Thyroid gland (tissue), 4 donors: ENCODE data around the gene TET3.

Experiments used
- POLR2A ChIP-seq, 2 donors: fragments of 450-650 bp; IDR thresholded peaks; one replicate each; pipeline ENCODE4 v1.6.1; 2017; ENCODE audit warnings: antibody characterized with exemption in 2 of 2, mild to moderate bottlenecking in 2 of 2, moderate library complexity in 1 of 2
- TF ChIP-seq, protein P1 (sequence below), 6 experiments: fragments of 200-600 bp in 3 of 6; fragments of 450-650 bp in 3 of 6; sonication (generic) in 3 of 6; IDR thresholded peaks; one replicate each; pipeline ENCODE4 v1.5.1; 2016 to 2019; ENCODE audit warnings: antibody characterized with exemption in 6 of 6, mild to moderate bottlenecking in 2 of 6, inconsistent platforms in 1 of 6, moderate library complexity in 1 of 6

DNA sequence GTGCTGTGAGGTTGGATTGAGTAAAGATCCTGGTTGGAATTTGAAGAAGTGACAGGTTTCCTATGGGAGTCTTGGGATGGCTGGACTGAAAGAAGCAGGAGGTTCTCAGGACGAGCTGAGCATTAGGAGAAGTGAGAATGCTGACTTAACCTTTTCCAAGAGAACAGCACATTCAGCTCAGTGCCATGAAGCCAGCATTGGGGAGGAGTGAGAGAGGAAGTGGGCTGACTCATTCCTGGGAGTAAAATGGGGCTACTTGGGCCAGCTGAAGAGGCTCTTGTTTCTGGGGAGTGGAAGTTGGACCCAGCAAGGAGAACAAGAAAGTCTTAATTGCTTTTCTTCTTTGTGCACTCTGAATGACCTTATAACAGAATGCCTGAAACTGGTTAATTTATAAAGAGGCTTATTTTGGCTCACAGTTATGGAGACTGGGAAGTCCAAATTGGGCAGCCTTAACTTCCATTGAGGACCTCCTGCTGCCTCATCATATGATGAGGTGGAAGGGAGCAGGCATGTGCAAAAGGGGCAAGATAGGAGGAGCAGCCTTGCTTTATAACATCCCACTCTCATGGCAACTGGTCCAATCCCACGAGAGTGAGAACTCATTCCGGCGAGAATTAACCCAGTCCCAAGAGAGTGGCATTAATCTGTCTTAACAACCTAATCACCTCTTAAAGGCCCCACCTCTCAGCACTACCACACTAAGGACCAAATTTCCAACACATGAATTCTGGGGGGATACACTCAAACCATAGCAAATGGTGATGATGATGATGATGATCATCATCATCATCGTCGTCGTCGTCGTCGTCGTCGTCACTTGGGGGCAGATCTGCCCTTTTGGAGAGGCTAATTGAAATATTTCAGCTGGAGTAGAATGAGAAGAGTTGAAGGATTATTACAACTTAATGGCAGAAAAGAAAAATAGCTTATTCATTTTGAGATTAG lies 31.9 kb upstream of the TET3 start:
- no peak for TF ChIP-seq POLR2A (IDR thresholded peaks at IDR 0.05)
- TF ChIP-seq, protein P1, sequence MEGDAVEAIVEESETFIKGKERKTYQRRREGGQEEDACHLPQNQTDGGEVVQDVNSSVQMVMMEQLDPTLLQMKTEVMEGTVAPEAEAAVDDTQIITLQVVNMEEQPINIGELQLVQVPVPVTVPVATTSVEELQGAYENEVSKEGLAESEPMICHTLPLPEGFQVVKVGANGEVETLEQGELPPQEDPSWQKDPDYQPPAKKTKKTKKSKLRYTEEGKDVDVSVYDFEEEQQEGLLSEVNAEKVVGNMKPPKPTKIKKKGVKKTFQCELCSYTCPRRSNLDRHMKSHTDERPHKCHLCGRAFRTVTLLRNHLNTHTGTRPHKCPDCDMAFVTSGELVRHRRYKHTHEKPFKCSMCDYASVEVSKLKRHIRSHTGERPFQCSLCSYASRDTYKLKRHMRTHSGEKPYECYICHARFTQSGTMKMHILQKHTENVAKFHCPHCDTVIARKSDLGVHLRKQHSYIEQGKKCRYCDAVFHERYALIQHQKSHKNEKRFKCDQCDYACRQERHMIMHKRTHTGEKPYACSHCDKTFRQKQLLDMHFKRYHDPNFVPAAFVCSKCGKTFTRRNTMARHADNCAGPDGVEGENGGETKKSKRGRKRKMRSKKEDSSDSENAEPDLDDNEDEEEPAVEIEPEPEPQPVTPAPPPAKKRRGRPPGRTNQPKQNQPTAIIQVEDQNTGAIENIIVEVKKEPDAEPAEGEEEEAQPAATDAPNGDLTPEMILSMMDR (IDR thresholded peaks at IDR 0.05) = no peak
